ENCODE results near the gene SGCD.

Gene SGCD

DNA sequence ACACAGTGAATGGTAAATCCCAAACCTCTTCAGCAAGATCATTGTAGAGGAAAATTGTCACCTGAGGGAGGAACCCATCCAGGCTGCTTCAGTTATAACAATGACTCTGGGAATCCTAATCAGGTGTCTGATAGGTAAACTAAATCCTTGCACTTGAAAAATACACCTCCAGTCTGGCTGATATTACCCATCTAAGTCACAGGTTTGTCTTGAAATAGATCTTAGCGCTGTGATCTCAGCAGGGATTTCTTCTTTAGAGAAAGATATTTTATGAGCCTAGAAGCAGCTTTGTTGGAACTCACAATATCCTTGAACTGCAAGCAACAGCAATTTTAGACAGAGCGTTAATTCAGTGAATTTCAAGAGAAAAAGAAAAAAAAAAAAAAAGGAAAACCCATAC is 149.7 kb downstream of the SGCD start:
- Histone ChIP-seq H3K27ac (replicated peaks; ENCODE audit: low read length) (no peak overlapping the region), H3K4me2 (ENCODE audit: insufficient read depth, low read length, poor library complexity, severe bottlenecking) (no peak overlapping the region), H3K36me3 (replicated peaks in 1 of 2; ENCODE audit: control insufficient read depth in 2 of 2, insufficient read depth in 2 of 2, low read length in 2 of 2) (no peaks in the 10 kb centered on the region), H2BK15ac (ENCODE audit: low read length) (no peak overlapping the region), H3K27me3 (ENCODE audit: control insufficient read depth in 3 of 3, insufficient read depth in 3 of 3, low read depth in 1 of 3, low read length in 3 of 3) (no peaks in the 10 kb centered on the region), H3K9me3 (replicated peaks in 1 of 2; ENCODE audit: control insufficient read depth in 2 of 2, insufficient read depth in 1 of 2, low read depth in 1 of 2, low read length in 2 of 2) (no peaks in the 10 kb centered on the region), H3K4me1 (ENCODE audit: control insufficient read depth in 2 of 2, insufficient read depth in 1 of 2, low read depth in 1 of 2, low read length in 2 of 2) (peaks cover 0 to 8% of the 10 kb centered on the region in 2 donors), H2BK12ac (ENCODE audit: low read length) (no peak overlapping the region), H2BK120ac (ENCODE audit: low read depth, low read length) (no peak overlapping the region), H4K91ac (ENCODE audit: low read depth, low read length, poor library complexity) (no peak overlapping the region), H3K79me1 (ENCODE audit: low read depth, low read length) (no peaks in the 10 kb centered on the region), H3K4me3 (ENCODE audit: low read length in 2 of 2) (no peak overlapping the region), H3K18ac (ENCODE audit: low read length) (no peak overlapping the region), H4K8ac (ENCODE audit: low read depth, low read length) (no peak overlapping the region), H3K23ac (ENCODE audit: low read depth, low read length, poor library complexity) (no peak overlapping the region), H3K4ac (ENCODE audit: low read length) (no peak overlapping the region), H2AK5ac (ENCODE audit: low read depth, low read length) (no peak overlapping the region), H2AFZ (ENCODE audit: low read length) (no peak overlapping the region), H3K14ac (ENCODE audit: low read length) (no peak overlapping the region), H3K9ac (ENCODE audit: low read depth, low read length, poor library complexity) (no peak overlapping the region), H2BK5ac (ENCODE audit: low read length) (no peak overlapping the region)
- no CpG with 5 or more reads among the region's 2 CpGs for WGBS, 2 donors (ENCODE audit: extremely low coverage in 2 of 2, insufficient read length in 2 of 2, insufficient replicate concordance in 1 of 2)
- DNase-seq (ENCODE audit: low spot score): no peak

- H3K14ac ChIP-seq (ENCODE audit: low read length): no peak overlapping the region
- no peaks in the 10 kb centered on the region for H3K27me3 ChIP-seq (ENCODE audit: control insufficient read depth in 3 of 3, insufficient read depth in 3 of 3, low read depth in 1 of 3, low read length in 3 of 3)
- no peaks in the 10 kb centered on the region for H3K9me3 ChIP-seq (replicated peaks in 1 of 2; ENCODE audit: control insufficient read depth in 2 of 2, insufficient read depth in 1 of 2, low read depth in 1 of 2, low read length in 2 of 2)
- no peak overlapping the region for H2AK5ac ChIP-seq (ENCODE audit: low read depth, low read length)
- H2BK120ac ChIP-seq (ENCODE audit: low read depth, low read length): no peak overlapping the region
- H3K27ac ChIP-seq (replicated peaks; ENCODE audit: low read length): no peak overlapping the region
- H2BK12ac ChIP-seq (ENCODE audit: low read length): no peak overlapping the region
- no peak overlapping the region for H3K23ac ChIP-seq (ENCODE audit: low read depth, low read length, poor library complexity)
- no peak overlapping the region for H3K4me3 ChIP-seq (ENCODE audit: low read length in 2 of 2)
- no peak for DNase-seq (ENCODE audit: low spot score)
- H3K4ac ChIP-seq (ENCODE audit: low read length): no peak overlapping the region
- no peak overlapping the region for H4K91ac ChIP-seq (ENCODE audit: low read depth, low read length, poor library complexity)
- H3K18ac ChIP-seq (ENCODE audit: low read length): no peak overlapping the region
- H3K79me1 ChIP-seq (ENCODE audit: low read depth, low read length): no peaks in the 10 kb centered on the region
- no CpG with 5 or more reads among the region's 1 CpG for WGBS, 2 donors (ENCODE audit: extremely low coverage in 2 of 2, insufficient read length in 2 of 2, insufficient replicate concordance in 1 of 2)
- H3K4me1 ChIP-seq (ENCODE audit: control insufficient read depth in 2 of 2, insufficient read depth in 1 of 2, low read depth in 1 of 2, low read length in 2 of 2): peaks cover 0 to 8% of the 10 kb centered on the region in 2 donors
- H2BK5ac ChIP-seq (ENCODE audit: low read length): no peak overlapping the region
- H3K4me2 ChIP-seq (ENCODE audit: insufficient read depth, low read length, poor library complexity, severe bottlenecking): no peak overlapping the region
- no peak overlapping the region for H4K8ac ChIP-seq (ENCODE audit: low read depth, low read length)
- no peak overlapping the region for H3K9ac ChIP-seq (ENCODE audit: low read depth, low read length, poor library complexity)
- H2BK15ac ChIP-seq (ENCODE audit: low read length): no peak overlapping the region
- H3K36me3 ChIP-seq (replicated peaks in 1 of 2; ENCODE audit: control insufficient read depth in 2 of 2, insufficient read depth in 2 of 2, low read length in 2 of 2): no peaks in the 10 kb centered on the region
- no peak overlapping the region for H2AFZ ChIP-seq (ENCODE audit: low read length)
Measured at GRCh38 chr5:156477196-156477595, 150.2 kb downstream of the SGCD start.

- no peak for DNase-seq (ENCODE audit: low spot score)
- no peaks in the 10 kb centered on the region for H3K36me3 ChIP-seq (replicated peaks in 1 of 2; ENCODE audit: control insufficient read depth in 2 of 2, insufficient read depth in 2 of 2, low read length in 2 of 2)
- peaks cover 0 to 8% of the 10 kb centered on the region in 2 donors for H3K4me1 ChIP-seq (ENCODE audit: control insufficient read depth in 2 of 2, insufficient read depth in 1 of 2, low read depth in 1 of 2, low read length in 2 of 2)
- H3K4me2 ChIP-seq (ENCODE audit: insufficient read depth, low read length, poor library complexity, severe bottlenecking): no peak overlapping the region
- H2BK15ac ChIP-seq (ENCODE audit: low read length): no peak overlapping the region
- no peak overlapping the region for H3K9ac ChIP-seq (ENCODE audit: low read depth, low read length, poor library complexity)
- no peak overlapping the region for H3K14ac ChIP-seq (ENCODE audit: low read length)
- H2BK120ac ChIP-seq (ENCODE audit: low read depth, low read length): no peak overlapping the region
- H3K27ac ChIP-seq (replicated peaks; ENCODE audit: low read length): no peak overlapping the region
- no peak overlapping the region for H2AK5ac ChIP-seq (ENCODE audit: low read depth, low read length)
- H2AFZ ChIP-seq (ENCODE audit: low read length): no peak overlapping the region
- H3K9me3 ChIP-seq (replicated peaks in 1 of 2; ENCODE audit: control insufficient read depth in 2 of 2, insufficient read depth in 1 of 2, low read depth in 1 of 2, low read length in 2 of 2): peaks cover 0 to 2% of the 10 kb centered on the region in 2 donors
- WGBS, 2 donors (ENCODE audit: extremely low coverage in 2 of 2, insufficient read length in 2 of 2, insufficient replicate concordance in 1 of 2): no CpG with 5 or more reads among the region's 1 CpG
- H3K18ac ChIP-seq (ENCODE audit: low read length): no peak overlapping the region
- no peaks in the 10 kb centered on the region for H3K27me3 ChIP-seq (ENCODE audit: control insufficient read depth in 3 of 3, insufficient read depth in 3 of 3, low read depth in 1 of 3, low read length in 3 of 3)
- no peak overlapping the region for H3K23ac ChIP-seq (ENCODE audit: low read depth, low read length, poor library complexity)
- H3K4me3 ChIP-seq (ENCODE audit: low read length in 2 of 2): no peak overlapping the region
- no peak overlapping the region for H2BK12ac ChIP-seq (ENCODE audit: low read length)
- H2BK5ac ChIP-seq (ENCODE audit: low read length): no peak overlapping the region
- no peaks in the 10 kb centered on the region for H3K79me1 ChIP-seq (ENCODE audit: low read depth, low read length)
- no peak overlapping the region for H3K4ac ChIP-seq (ENCODE audit: low read length)
- H4K8ac ChIP-seq (ENCODE audit: low read depth, low read length): no peak overlapping the region
- no peak overlapping the region for H4K91ac ChIP-seq (ENCODE audit: low read depth, low read length, poor library complexity)
Measured at GRCh38 chr5:156479849-156480248, 152.9 kb downstream of the SGCD start.

DNA sequence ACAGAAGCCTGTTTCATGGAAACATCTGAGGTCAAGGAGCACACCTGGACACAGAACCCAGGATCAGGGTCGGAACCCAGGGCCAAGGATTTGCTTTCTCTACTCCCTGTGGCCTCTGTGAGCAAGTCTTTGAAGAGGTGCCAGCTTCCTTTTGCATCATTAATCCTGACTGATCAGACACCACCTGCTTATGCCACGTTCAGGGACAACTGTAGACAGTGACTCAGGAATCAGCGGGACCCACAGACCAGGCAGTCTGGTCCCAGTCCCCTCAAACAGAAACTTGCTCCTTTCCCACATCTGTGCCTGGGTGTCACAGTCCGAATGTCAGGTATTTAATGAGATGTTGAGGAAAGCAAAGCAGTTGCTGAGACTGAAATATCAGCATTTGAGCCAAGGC is 154.8 kb downstream of the SGCD start:
- Histone ChIP-seq H3K4me1 (ENCODE audit: control insufficient read depth in 2 of 2, insufficient read depth in 1 of 2, low read depth in 1 of 2, low read length in 2 of 2) (peaks cover 0 to 5% of the 10 kb centered on the region in 2 donors), H3K79me1 (ENCODE audit: low read depth, low read length) (no peaks in the 10 kb centered on the region)
- WGBS, 2 donors (ENCODE audit: extremely low coverage in 2 of 2, insufficient read length in 2 of 2, insufficient replicate concordance in 1 of 2): no CpG with 5 or more reads among the region's 4 CpGs

More for the DNA sequence above, 154.8 kb downstream of the SGCD start:
- H4K91ac ChIP-seq (ENCODE audit: low read depth, low read length, poor library complexity): no peak overlapping the region
- H2AK5ac ChIP-seq (ENCODE audit: low read depth, low read length): no peak overlapping the region
- no peak overlapping the region for H3K23ac ChIP-seq (ENCODE audit: low read depth, low read length, poor library complexity)
- H3K27me3 ChIP-seq (ENCODE audit: control insufficient read depth in 3 of 3, insufficient read depth in 3 of 3, low read depth in 1 of 3, low read length in 3 of 3): no peaks in the 10 kb centered on the region
- no peak overlapping the region for H3K9ac ChIP-seq (ENCODE audit: low read depth, low read length, poor library complexity)
- no peak overlapping the region for H3K4ac ChIP-seq (ENCODE audit: low read length)
- no peak overlapping the region for H3K4me3 ChIP-seq (ENCODE audit: low read length in 2 of 2)
- H3K27ac ChIP-seq (replicated peaks; ENCODE audit: low read length): no peak overlapping the region
- H3K36me3 ChIP-seq (replicated peaks in 1 of 2; ENCODE audit: control insufficient read depth in 2 of 2, insufficient read depth in 2 of 2, low read length in 2 of 2): no peaks in the 10 kb centered on the region
- peak overlapping the region; percentile 40 for H2BK5ac ChIP-seq (ENCODE audit: low read length)
- H2BK12ac ChIP-seq (ENCODE audit: low read length): no peak overlapping the region
- H4K8ac ChIP-seq (ENCODE audit: low read depth, low read length): no peak overlapping the region
- H2AFZ ChIP-seq (ENCODE audit: low read length): no peak overlapping the region
- H3K18ac ChIP-seq (ENCODE audit: low read length): peak overlapping the region; percentile 18
- H2BK15ac ChIP-seq (ENCODE audit: low read length): no peak overlapping the region
- H3K4me2 ChIP-seq (ENCODE audit: insufficient read depth, low read length, poor library complexity, severe bottlenecking): no peak overlapping the region
- H3K14ac ChIP-seq (ENCODE audit: low read length): no peak overlapping the region
- DNase-seq (ENCODE audit: low spot score): no peak
- H2BK120ac ChIP-seq (ENCODE audit: low read depth, low read length): no peak overlapping the region
- H3K9me3 ChIP-seq (replicated peaks in 1 of 2; ENCODE audit: control insufficient read depth in 2 of 2, insufficient read depth in 1 of 2, low read depth in 1 of 2, low read length in 2 of 2): peaks cover 0 to 3% of the 10 kb centered on the region in 2 donors

Data from neuronal stem cell (in vitro differentiated cells).